H1 (cell line): ENCODE results near the gene NRTN. TPM values are rescaled to one million over a fixed set of nuclear protein-coding genes. Genes with fewer than 3 reads are reported as not detected.
A peak's percentile ranks its signal among the peaks of the same experiment; 100 is the strongest.

Experiments
- ASH2L ChIP-seq: fragments of 200-600, 300-600 bp; sonication (generic); IDR thresholded peaks from one replicate; pipeline ENCODE4 v1.7.1; 2017; ENCODE audit warnings: low read length
- EP300 ChIP-seq, 2 experiments: IDR thresholded peaks; 1 replicate in 1 of 2; 2 replicates in 1 of 2; pipeline ENCODE4 v1.6.1; 2011 to 2012; ENCODE audit warnings: low read depth in 2 of 2, low read length in 2 of 2, mild to moderate bottlenecking in 2 of 2, borderline replicate concordance in 1 of 2, inconsistent platforms in 1 of 2, moderate library complexity in 1 of 2
- FOSL1 ChIP-seq: IDR thresholded peaks from 2 replicates; pipeline ENCODE4 v1.6.1; 2011; ENCODE audit warnings: mild to moderate bottlenecking, low read depth, low read length, moderate library complexity; ENCODE audit not compliant: insufficient read depth
- HDAC2 ChIP-seq, 2 experiments: fragments of 300-600 bp in 1 of 2; sonication (generic) in 1 of 2; IDR thresholded peaks; 2 replicates each; pipeline ENCODE4 v1.6.1; 2011 to 2012; ENCODE audit warnings: low read depth in 2 of 2, low read length in 2 of 2, mild to moderate bottlenecking in 2 of 2, moderate library complexity in 2 of 2, borderline replicate concordance in 1 of 2, inconsistent platforms in 1 of 2
- HDAC6 ChIP-seq: IDR thresholded peaks from one replicate; pipeline ENCODE4 v1.7.1; 2012; ENCODE audit warnings: low read depth, mild to moderate bottlenecking, inconsistent platforms, low read length, moderate library complexity
- JUN ChIP-seq: IDR thresholded peaks from 2 replicates; pipeline ENCODE4 v1.6.1; 2011; ENCODE audit warnings: low read depth, mild to moderate bottlenecking, improper control_type of control experiment, low read length
- KDM1A ChIP-seq: fragments of 200-600, 300-600 bp; sonication (generic); IDR thresholded peaks from 2 replicates; pipeline ENCODE4 v1.7.1; 2016; ENCODE audit warnings: mild to moderate bottlenecking, low read length, borderline replicate concordance
- KDM5A ChIP-seq: fragments of 200-600 bp; IDR thresholded peaks from 2 replicates; pipeline ENCODE4 v1.7.1; 2012; ENCODE audit warnings: mild to moderate bottlenecking, low read length, inconsistent platforms, mixed read lengths
- POLR2AphosphoS5 ChIP-seq: IDR thresholded peaks from 2 replicates; pipeline ENCODE4 v1.6.1; 2011; ENCODE audit warnings: low read depth, low read length
- POU5F1 ChIP-seq: IDR thresholded peaks from 2 replicates; pipeline ENCODE4 v1.6.1; 2011; ENCODE audit warnings: low read depth, mild to moderate bottlenecking, low read length, moderate library complexity
- RXRA ChIP-seq: IDR thresholded peaks from 2 replicates; pipeline ENCODE4 v1.6.1; 2011; ENCODE audit warnings: low read depth, mild to moderate bottlenecking, low read length, moderate library complexity; ENCODE audit not compliant: insufficient read depth
- SP2 ChIP-seq: IDR thresholded peaks from 2 replicates; pipeline ENCODE4 v1.6.1; 2012; ENCODE audit warnings: mild to moderate bottlenecking, low read length, inconsistent platforms
- SP4 ChIP-seq: IDR thresholded peaks from 2 replicates; pipeline ENCODE4 v1.6.1; 2012; ENCODE audit warnings: low read length, inconsistent platforms
- SUZ12 ChIP-seq: fragments of 200-600 bp; sonication (generic); IDR thresholded peaks from 2 replicates; pipeline ENCODE4 v1.6.1; 2012; ENCODE audit warnings: mild to moderate bottlenecking, inconsistent platforms, low read length, moderate library complexity, mixed read lengths
- TAF1 ChIP-seq: IDR thresholded peaks from 2 replicates; pipeline ENCODE4 v1.6.1; 2011; ENCODE audit warnings: mild to moderate bottlenecking, low read depth, low read length
- TBP ChIP-seq: IDR thresholded peaks from 2 replicates; pipeline ENCODE4 v1.6.1; 2011; ENCODE audit warnings: low read depth, low read length, improper control_type of control experiment
- TEAD4 ChIP-seq: IDR thresholded peaks from 2 replicates; pipeline ENCODE4 v1.6.1; 2012; ENCODE audit warnings: low read depth, low read length, inconsistent platforms, mixed read lengths
- ZNF274 ChIP-seq: IDR thresholded peaks from 2 replicates; pipeline ENCODE4 v1.7.0; 2012; ENCODE audit warnings: low read length, borderline replicate concordance; ENCODE audit errors: extremely low read depth
- polyA plus RNA-seq, 7 experiments: library from polyadenylated mRNA; depleted of rRNA in 3 of 7; stranded (reverse) in 5 of 7; unstranded in 2 of 7; fragments of >200 nt in 5 of 7; fragments of 200-250 nt in 2 of 7; gene quantifications; 1 replicate in 5 of 7; 2 replicates in 1 of 7; 4 replicates in 1 of 7; pipeline versions ENCODE4 v1.2.1 to v1.2.3, GENCODE V29; 2011 to 2013; ENCODE audit warnings: missing spikeins in 2 of 7, mixed read lengths in 2 of 7
- total RNA-seq: library from RNA; stranded (reverse); fragmentation: NEBNext Ultra II Directional; extraction: Animal tissue kit (Norgen Biotek cat#: 25700); gene quantifications from 2 replicates; pipeline ENCODE4 v1.2.1, GENCODE V29; 2021
- TF ChIP-seq, protein P1 (sequence below): IDR thresholded peaks from 2 replicates; pipeline ENCODE4 v1.6.1; 2012; ENCODE audit warnings: inconsistent platforms
- TF ChIP-seq, protein P2 (sequence below): IDR thresholded peaks from 2 replicates; pipeline ENCODE4 v1.6.1; 2012; ENCODE audit warnings: inconsistent platforms
- TF ChIP-seq, protein P3 (sequence below), 3 experiments: IDR thresholded peaks; 1 replicate in 2 of 3; 2 replicates in 1 of 3; pipeline versions ENCODE4 v1.5.1 to v1.6.1; 2011; ENCODE audit warnings: low read length in 3 of 3, mild to moderate bottlenecking in 3 of 3, inconsistent platforms in 2 of 3, low read depth in 1 of 3, moderate library complexity in 1 of 3; ENCODE audit not compliant: insufficient read depth in 1 of 3; ENCODE audit errors: control extremely low read depth in 1 of 3

NRTN gene
- total and polyA plus RNA-seq, 2 of the 8 experiments (the other 6 are each of a cell fraction or from before 2014, with no cell fraction given), result 3.9 to 5.3 TPM

DNA sequence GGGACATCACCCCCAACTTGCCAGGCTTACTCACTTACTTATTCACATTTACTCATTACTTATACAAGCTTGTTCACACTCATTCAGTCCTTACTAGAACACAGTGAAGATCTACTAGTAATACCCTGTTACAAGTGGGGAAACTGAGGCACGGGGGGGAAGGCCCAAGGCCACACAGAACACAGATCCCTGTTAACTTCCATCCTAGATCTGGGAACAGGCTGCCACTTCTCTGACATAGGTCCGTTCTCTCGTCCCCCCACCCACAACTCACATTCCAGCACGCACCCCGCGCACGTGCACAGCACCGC lies 1.5 kb upstream of the NRTN start (continued):
- no peak for TF ChIP-seq HDAC2 (IDR thresholded peaks at IDR 0.05; ENCODE audit: borderline replicate concordance in 1 of 2, low read depth in 2 of 2, low read length in 2 of 2)
- TF ChIP-seq ASH2L, result no peak
- no peak for TF ChIP-seq JUN
- no peak for TF ChIP-seq TBP
- TF ChIP-seq POLR2AphosphoS5, result no peak
- no peak for TF ChIP-seq SP4
- no peak for TF ChIP-seq SP2
- no peak for TF ChIP-seq FOSL1
- TF ChIP-seq KDM5A, result no peak
- TF ChIP-seq, protein P1, sequence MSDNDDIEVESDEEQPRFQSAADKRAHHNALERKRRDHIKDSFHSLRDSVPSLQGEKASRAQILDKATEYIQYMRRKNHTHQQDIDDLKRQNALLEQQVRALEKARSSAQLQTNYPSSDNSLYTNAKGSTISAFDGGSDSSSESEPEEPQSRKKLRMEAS, result peak; percentile 99
- TF ChIP-seq HDAC6, result no peak
- TF ChIP-seq TEAD4, result peak; percentile 54; the same call in 1 of the 2 replicates
- TF ChIP-seq, protein P2, sequence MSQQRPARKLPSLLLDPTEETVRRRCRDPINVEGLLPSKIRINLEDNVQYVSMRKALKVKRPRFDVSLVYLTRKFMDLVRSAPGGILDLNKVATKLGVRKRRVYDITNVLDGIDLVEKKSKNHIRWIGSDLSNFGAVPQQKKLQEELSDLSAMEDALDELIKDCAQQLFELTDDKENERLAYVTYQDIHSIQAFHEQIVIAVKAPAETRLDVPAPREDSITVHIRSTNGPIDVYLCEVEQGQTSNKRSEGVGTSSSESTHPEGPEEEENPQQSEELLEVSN, result no peak
- no peak for TF ChIP-seq KDM1A
- TF ChIP-seq TAF1, result no peak
- TF ChIP-seq, protein P3, sequence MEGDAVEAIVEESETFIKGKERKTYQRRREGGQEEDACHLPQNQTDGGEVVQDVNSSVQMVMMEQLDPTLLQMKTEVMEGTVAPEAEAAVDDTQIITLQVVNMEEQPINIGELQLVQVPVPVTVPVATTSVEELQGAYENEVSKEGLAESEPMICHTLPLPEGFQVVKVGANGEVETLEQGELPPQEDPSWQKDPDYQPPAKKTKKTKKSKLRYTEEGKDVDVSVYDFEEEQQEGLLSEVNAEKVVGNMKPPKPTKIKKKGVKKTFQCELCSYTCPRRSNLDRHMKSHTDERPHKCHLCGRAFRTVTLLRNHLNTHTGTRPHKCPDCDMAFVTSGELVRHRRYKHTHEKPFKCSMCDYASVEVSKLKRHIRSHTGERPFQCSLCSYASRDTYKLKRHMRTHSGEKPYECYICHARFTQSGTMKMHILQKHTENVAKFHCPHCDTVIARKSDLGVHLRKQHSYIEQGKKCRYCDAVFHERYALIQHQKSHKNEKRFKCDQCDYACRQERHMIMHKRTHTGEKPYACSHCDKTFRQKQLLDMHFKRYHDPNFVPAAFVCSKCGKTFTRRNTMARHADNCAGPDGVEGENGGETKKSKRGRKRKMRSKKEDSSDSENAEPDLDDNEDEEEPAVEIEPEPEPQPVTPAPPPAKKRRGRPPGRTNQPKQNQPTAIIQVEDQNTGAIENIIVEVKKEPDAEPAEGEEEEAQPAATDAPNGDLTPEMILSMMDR (IDR thresholded peaks at IDR 0.05; ENCODE audit: control extremely low read depth in 1 of 3, insufficient read depth in 1 of 3, low read depth in 1 of 3, low read length in 3 of 3), result no peak
- TF ChIP-seq SUZ12, result no peak
- no peak for TF ChIP-seq ZNF274
- TF ChIP-seq EP300 (IDR thresholded peaks at IDR 0.05; ENCODE audit: borderline replicate concordance in 1 of 2, low read depth in 2 of 2, low read length in 2 of 2), result no peak
- TF ChIP-seq RXRA, result no peak
- TF ChIP-seq POU5F1, result no peak
